BE2C (cell line): ENCODE data around the gene HMG20A.

ENCODE experiments used
- DNase-seq: peaks from one replicate; pipeline ENCODE4 v3.0.0-alpha.2; 2020
- H3K27me3 ChIP-seq: fragments of 250-450 bp; sonication (Bioruptor Pico); 2 replicates; pipeline ENCODE4 v1.5.1; 2020; ENCODE audit warnings: mild to moderate bottlenecking
- H3K36me3 ChIP-seq: fragments of 250-450 bp; sonication (Bioruptor Pico); 2 replicates; pipeline ENCODE4 v1.5.1; 2020; ENCODE audit warnings: mild to moderate bottlenecking
- H3K4me1 ChIP-seq: fragments of 250-450 bp; sonication (Bioruptor Pico); 2 replicates; pipeline ENCODE4 v1.5.1; 2020
- H3K4me3 ChIP-seq: 2 replicates; pipeline ENCODE4 v1.5.1; 2011; ENCODE audit warnings: low read depth, low read length
- H3K9me3 ChIP-seq: fragments of 250-450 bp; sonication (Bioruptor Pico); 2 replicates; pipeline ENCODE4 v1.5.1; 2020
- TF ChIP-seq, protein P1 (sequence below): IDR thresholded peaks from 2 replicates; pipeline ENCODE4 v1.5.1; 2012; ENCODE audit warnings: mild to moderate bottlenecking, low read depth, low read length

Gene HMG20A

DNA sequence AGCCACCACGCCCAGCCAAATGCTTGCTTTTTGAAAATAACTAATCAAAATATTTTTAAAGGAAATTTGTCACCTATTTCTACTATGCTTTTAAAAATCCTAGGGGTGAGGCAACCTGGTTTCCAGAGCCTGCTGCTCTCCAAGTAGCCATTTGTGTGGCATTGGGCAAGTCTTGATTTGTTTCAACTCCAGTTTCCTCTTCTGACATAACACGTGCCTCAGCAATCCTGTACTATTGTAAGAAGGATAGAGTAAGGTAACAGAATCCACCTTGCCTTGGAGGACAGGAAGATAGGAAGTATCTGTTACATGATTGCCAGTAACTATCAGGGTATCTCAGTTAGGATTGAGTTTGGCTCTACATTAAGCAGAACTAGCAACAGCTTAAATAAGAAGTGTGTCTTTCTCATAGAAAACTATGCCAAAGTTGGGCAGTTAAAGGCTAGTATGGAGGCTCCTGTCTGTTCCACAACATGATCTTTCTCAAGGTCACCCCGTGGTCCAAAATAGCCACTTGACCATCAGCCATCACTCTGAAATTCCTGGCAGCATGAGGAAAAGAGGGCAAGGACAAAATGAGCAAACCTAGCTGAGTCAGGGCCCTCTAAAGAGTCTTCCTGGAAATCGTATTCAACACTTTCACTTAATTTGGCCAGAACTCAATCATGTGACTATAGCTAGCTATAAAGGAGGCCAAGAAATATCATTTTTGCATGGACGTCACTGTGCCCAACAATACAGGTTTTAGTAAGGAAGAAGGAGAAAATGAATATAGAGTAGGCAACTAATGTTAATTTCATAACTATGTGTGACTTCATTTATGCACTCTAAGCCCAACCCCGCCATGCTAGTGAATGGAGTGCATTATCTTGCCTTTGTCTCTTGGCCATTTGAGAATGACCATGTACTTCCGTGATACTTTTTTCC is 66.1 kb downstream of the HMG20A start:
- Histone ChIP-seq H3K4me3 (no peak overlapping the region), H3K9me3 (no peaks in the 10 kb centered on the region), H3K27me3 (no peaks in the 10 kb centered on the region), H3K4me1 (no peaks in the 10 kb centered on the region), H3K36me3 (peaks cover 7% of the 10 kb centered on the region; the same call in 1 of the 2 replicates)
- TF ChIP-seq, protein P1, sequence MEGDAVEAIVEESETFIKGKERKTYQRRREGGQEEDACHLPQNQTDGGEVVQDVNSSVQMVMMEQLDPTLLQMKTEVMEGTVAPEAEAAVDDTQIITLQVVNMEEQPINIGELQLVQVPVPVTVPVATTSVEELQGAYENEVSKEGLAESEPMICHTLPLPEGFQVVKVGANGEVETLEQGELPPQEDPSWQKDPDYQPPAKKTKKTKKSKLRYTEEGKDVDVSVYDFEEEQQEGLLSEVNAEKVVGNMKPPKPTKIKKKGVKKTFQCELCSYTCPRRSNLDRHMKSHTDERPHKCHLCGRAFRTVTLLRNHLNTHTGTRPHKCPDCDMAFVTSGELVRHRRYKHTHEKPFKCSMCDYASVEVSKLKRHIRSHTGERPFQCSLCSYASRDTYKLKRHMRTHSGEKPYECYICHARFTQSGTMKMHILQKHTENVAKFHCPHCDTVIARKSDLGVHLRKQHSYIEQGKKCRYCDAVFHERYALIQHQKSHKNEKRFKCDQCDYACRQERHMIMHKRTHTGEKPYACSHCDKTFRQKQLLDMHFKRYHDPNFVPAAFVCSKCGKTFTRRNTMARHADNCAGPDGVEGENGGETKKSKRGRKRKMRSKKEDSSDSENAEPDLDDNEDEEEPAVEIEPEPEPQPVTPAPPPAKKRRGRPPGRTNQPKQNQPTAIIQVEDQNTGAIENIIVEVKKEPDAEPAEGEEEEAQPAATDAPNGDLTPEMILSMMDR: no peak
- DNase-seq: no peak

DNA sequence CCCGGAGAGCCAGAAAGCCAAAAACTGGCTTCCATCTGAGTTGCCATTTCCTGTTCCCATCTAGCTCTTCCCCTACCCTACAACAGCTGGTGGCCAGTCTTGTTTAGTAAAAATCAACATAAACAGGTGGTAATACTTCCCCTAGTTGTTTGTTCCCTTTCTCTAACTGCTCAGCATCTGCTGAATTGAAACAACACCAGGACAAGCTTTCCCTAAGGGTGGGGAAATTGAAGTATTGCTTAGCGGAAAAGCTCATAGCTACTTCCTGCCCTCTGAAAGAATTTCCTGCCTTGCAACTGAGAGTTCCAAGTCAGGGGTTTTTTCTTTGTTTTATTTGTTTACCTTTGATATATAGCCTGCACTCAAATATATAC is 66.8 kb downstream of the HMG20A start:
- TF ChIP-seq, protein P1: no peak
- no peak for DNase-seq
- Histone ChIP-seq H3K36me3 (peaks cover 7% of the 10 kb centered on the region; the same call in 1 of the 2 replicates), H3K27me3 (no peaks in the 10 kb centered on the region), H3K4me3 (no peak overlapping the region), H3K4me1 (no peaks in the 10 kb centered on the region), H3K9me3 (no peaks in the 10 kb centered on the region)

DNA sequence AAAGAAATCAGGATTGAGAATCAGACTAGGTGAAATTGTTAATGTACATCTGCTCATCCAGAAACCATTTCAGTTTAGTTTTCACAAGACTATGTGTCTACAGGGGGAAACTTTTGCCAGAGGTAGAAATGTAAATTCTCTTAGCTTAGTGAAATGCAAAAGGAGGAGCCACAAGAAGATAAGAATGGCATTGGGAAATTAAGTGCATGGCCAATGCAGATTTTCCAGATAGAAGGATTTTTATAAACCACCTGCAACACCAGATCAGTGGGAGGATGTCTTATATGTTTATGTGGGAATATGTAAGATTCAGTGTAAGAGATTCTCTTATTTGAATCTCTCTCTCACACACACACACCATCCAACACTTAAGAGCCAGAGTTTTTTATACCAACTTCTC is 67.2 kb downstream of the HMG20A start:
- peaks cover 7% of the 10 kb centered on the region; the same call in 1 of the 2 replicates for H3K36me3 ChIP-seq
- no peak for DNase-seq

DNA sequence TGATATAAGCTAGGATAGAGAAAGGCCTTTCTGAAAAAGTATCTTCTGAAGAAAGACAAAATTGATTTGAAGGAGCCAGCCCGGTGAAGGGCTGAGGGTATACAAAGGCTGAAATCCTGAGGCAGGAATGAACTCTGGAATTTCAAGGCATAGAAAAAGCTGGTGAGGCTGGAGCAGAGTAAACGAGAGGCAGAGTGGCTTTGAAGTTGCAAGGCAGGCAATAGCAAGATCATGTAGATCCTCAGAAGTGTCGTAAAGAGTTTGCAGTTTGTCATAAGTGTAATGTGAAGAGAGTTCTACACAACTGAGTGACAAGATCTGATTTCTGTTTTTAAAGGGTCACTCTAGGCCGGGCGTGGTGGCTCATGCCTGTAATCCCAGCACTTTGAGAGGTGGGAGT is 69.0 kb downstream of the HMG20A start:
- peaks cover 5% of the 10 kb centered on the region; the same call in 1 of the 2 replicates for H3K36me3 ChIP-seq
- H3K4me3 ChIP-seq: no peak overlapping the region
- TF ChIP-seq, protein P1: no peak
- H3K4me1 ChIP-seq: no peaks in the 10 kb centered on the region
- H3K9me3 ChIP-seq: no peaks in the 10 kb centered on the region
- no peak for DNase-seq
- no peaks in the 10 kb centered on the region for H3K27me3 ChIP-seq

More for the DNA sequence above, 67.2 kb downstream of the HMG20A start:
- TF ChIP-seq, protein P1: no peak
- Histone ChIP-seq H3K4me1 (no peaks in the 10 kb centered on the region), H3K4me3 (no peak overlapping the region), H3K9me3 (no peaks in the 10 kb centered on the region), H3K27me3 (no peaks in the 10 kb centered on the region)

DNA sequence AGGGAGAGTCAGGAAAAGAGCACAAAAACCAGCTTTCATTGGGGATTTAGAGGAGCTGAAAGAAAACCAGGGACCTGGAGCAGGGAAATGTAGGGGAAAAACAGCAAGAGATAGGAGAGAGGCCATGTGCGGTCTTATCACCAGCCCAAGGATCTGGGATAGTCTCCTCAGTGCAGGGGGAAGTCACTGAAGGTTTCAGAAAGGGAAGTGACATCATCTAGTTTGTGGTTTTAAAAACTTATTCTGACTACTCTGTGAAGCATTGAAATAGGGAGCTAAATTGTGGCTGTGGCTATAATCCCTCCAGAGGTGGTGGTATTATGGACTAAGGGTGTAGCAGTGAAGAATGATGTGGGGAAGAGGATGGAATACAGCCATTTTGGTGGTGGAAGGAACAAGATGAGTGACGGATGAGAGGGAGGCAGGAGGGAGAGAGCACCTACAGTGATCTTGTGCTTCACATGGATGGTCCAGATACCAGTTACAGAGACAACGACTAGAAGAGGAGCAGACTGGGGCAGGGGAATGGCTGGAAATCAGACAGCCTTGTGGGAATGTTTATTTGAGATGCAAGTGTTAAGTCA is 72.7 kb downstream of the HMG20A start:
- H3K4me3 ChIP-seq: no peak overlapping the region
- peaks cover 13% of the 10 kb centered on the region for H3K4me1 ChIP-seq
- DNase-seq: no peak

More for the DNA sequence above, 72.7 kb downstream of the HMG20A start:
- no peaks in the 10 kb centered on the region for H3K9me3 ChIP-seq
- TF ChIP-seq, protein P1: no peak
- no peaks in the 10 kb centered on the region for H3K36me3 ChIP-seq
- no peaks in the 10 kb centered on the region for H3K27me3 ChIP-seq
